ENCODE data around the gene NIPAL3. TPM values are rescaled to one million over a fixed set of nuclear protein-coding genes. Genes with fewer than 3 reads are reported as not detected.
"Not testable (repeated sequence)": the region's sequence is repeated elsewhere in the genome, so short reads cannot be mapped to it uniquely, and the experiment has no call there.

NIPAL3 gene
- polyA plus RNA-seq, 1 donor (not counting 4 experiments of a cell fraction or from before 2014, with no cell fraction given): 30.5 TPM

GRCh38 chr1:24516506-24516905, 100.9 kb downstream of the NIPAL3 start:
- dilution Hi-C loops (cut with MboI; ENCODE audit: extremely low pct_ligation_motif_present, low sequenced_read_pairs): no loop called here

GRCh38 chr1:24517898-24518297, 102.3 kb downstream of the NIPAL3 start:
- Histone ChIP-seq H3K9me3 (ENCODE audit: control insufficient read depth, low read depth, low read length) (no peaks in the 10 kb centered on the region), H3K79me2 (ENCODE audit: control insufficient read depth, insufficient read depth, low read length) (no peaks in the 10 kb centered on the region), H3K4me1 (ENCODE audit: control insufficient read depth, extremely low read depth, insufficient read depth, low read length) (peaks cover 13% of the 10 kb centered on the region), H3K27ac (ENCODE audit: control insufficient read depth, insufficient read depth, low read length) (no peak overlapping the region), H3K4me3 (ENCODE audit: control insufficient read depth in 2 of 3, extremely low read depth in 1 of 3, insufficient read depth in 2 of 3, low read depth in 1 of 3, low read length in 3 of 3) (no peak overlapping the region), H2AFZ (ENCODE audit: control insufficient read depth, low read length) (no peak overlapping the region), H3K9me1 (ENCODE audit: control insufficient read depth, extremely low read depth, insufficient read depth, low read length) (no peaks in the 10 kb centered on the region), H3K36me3 (ENCODE audit: control insufficient read depth in 2 of 2, extremely low read depth in 1 of 2, insufficient read depth in 2 of 2, low read length in 2 of 2) (peaks cover 0 to 5% of the 10 kb centered on the region in 2 experiments), H3K4me2 (ENCODE audit: control insufficient read depth, extremely low read depth, insufficient read depth, low read depth, low read length) (no peak overlapping the region), H3K9ac (ENCODE audit: control insufficient read depth, extremely low read depth, insufficient read depth, low read length) (no peak overlapping the region), H3K27me3 (ENCODE audit: control insufficient read depth, extremely low read depth, insufficient read depth, low read length) (no peaks in the 10 kb centered on the region), H4K20me1 (ENCODE audit: control insufficient read depth, extremely low read depth, insufficient read depth, low read length) (no peaks in the 10 kb centered on the region)
- TF ChIP-seq CTCF (optimal IDR thresholded peaks at IDR 0.05 in 1 of 3, IDR thresholded peaks at IDR 0.05 in 1 of 3, conservative IDR thresholded peaks at IDR 0.05 in 1 of 3; ENCODE audit: extremely low read depth in 1 of 3, insufficient read depth in 2 of 3, low read length in 3 of 3) (no peak), EZH2 (IDR thresholded peaks at IDR 0.05; ENCODE audit: low read length) (no peak)
- dilution Hi-C loops (cut with MboI; ENCODE audit: extremely low pct_ligation_motif_present, low sequenced_read_pairs): no loop called here
- DNase-seq (ENCODE audit: low read depth, low spot score): no peak
- FAIRE-seq: no peak

More at GRCh38 chr1:24516506-24516905, 100.9 kb downstream of the NIPAL3 start:
- Histone ChIP-seq H4K20me1 (ENCODE audit: control insufficient read depth, extremely low read depth, insufficient read depth, low read length) (no peaks in the 10 kb centered on the region), H2AFZ (ENCODE audit: control insufficient read depth, low read length) (no peak overlapping the region), H3K9me3 (ENCODE audit: control insufficient read depth, low read depth, low read length) (no peaks in the 10 kb centered on the region), H3K4me1 (ENCODE audit: control insufficient read depth, extremely low read depth, insufficient read depth, low read length) (peaks cover 13% of the 10 kb centered on the region), H3K4me3 (ENCODE audit: control insufficient read depth in 2 of 3, extremely low read depth in 1 of 3, insufficient read depth in 2 of 3, low read depth in 1 of 3, low read length in 3 of 3) (no peak overlapping the region), H3K4me2 (ENCODE audit: control insufficient read depth, extremely low read depth, insufficient read depth, low read depth, low read length) (no peak overlapping the region), H3K27me3 (ENCODE audit: control insufficient read depth, extremely low read depth, insufficient read depth, low read length) (no peaks in the 10 kb centered on the region), H3K27ac (ENCODE audit: control insufficient read depth, insufficient read depth, low read length) (no peak overlapping the region), H3K36me3 (ENCODE audit: control insufficient read depth in 2 of 2, extremely low read depth in 1 of 2, insufficient read depth in 2 of 2, low read length in 2 of 2) (peaks cover 0 to 2% of the 10 kb centered on the region in 2 experiments), H3K79me2 (ENCODE audit: control insufficient read depth, insufficient read depth, low read length) (peaks cover 4% of the 10 kb centered on the region), H3K9ac (ENCODE audit: control insufficient read depth, extremely low read depth, insufficient read depth, low read length) (no peak overlapping the region), H3K9me1 (ENCODE audit: control insufficient read depth, extremely low read depth, insufficient read depth, low read length) (no peaks in the 10 kb centered on the region)
- DNase-seq (ENCODE audit: low read depth, low spot score): no peak
- no peak for TF ChIP-seq CTCF (optimal IDR thresholded peaks at IDR 0.05 in 1 of 3, IDR thresholded peaks at IDR 0.05 in 1 of 3, conservative IDR thresholded peaks at IDR 0.05 in 1 of 3; ENCODE audit: extremely low read depth in 1 of 3, insufficient read depth in 2 of 3, low read length in 3 of 3)
- TF ChIP-seq EZH2 (IDR thresholded peaks at IDR 0.05; ENCODE audit: low read length): no peak
- no peak for FAIRE-seq

GRCh38 chr1:24520282-24520681, 104.7 kb downstream of the NIPAL3 start:
- H3K79me2 ChIP-seq (ENCODE audit: control insufficient read depth, insufficient read depth, low read length); H3K36me3 ChIP-seq (ENCODE audit: control insufficient read depth in 2 of 2, extremely low read depth in 1 of 2, insufficient read depth in 2 of 2, low read length in 2 of 2); DNase-seq (ENCODE audit: low read depth, low spot score); H3K27me3 ChIP-seq (ENCODE audit: control insufficient read depth, extremely low read depth, insufficient read depth, low read length); H3K27ac ChIP-seq (ENCODE audit: control insufficient read depth, insufficient read depth, low read length); H3K4me2 ChIP-seq (ENCODE audit: control insufficient read depth, extremely low read depth, insufficient read depth, low read depth, low read length); H3K9ac ChIP-seq (ENCODE audit: control insufficient read depth, extremely low read depth, insufficient read depth, low read length); H2AFZ ChIP-seq (ENCODE audit: control insufficient read depth, low read length); dilution Hi-C loops (cut with MboI; ENCODE audit: extremely low pct_ligation_motif_present, low sequenced_read_pairs); H3K9me1 ChIP-seq (ENCODE audit: control insufficient read depth, extremely low read depth, insufficient read depth, low read length); H3K4me3 ChIP-seq (ENCODE audit: control insufficient read depth in 2 of 3, extremely low read depth in 1 of 3, insufficient read depth in 2 of 3, low read depth in 1 of 3, low read length in 3 of 3); H4K20me1 ChIP-seq (ENCODE audit: control insufficient read depth, extremely low read depth, insufficient read depth, low read length); H3K9me3 ChIP-seq (ENCODE audit: control insufficient read depth, low read depth, low read length); FAIRE-seq: not testable (repeated sequence)
- H3K4me1 ChIP-seq (ENCODE audit: control insufficient read depth, extremely low read depth, insufficient read depth, low read length): peaks cover 12% of the 10 kb centered on the region

Measured in keratinocyte (primary cell).